IMR-90 (cell line): ENCODE results near the gene RPTOR. TPM values are rescaled to one million over a fixed set of nuclear protein-coding genes. Genes with fewer than 3 reads are reported as not detected.

Source experiments
- ATAC-seq: fragments of 200-7000 bp; cut with Tn5 transposase; 2 replicates; pipeline ENCODE4 v1.9.1; 2020; ENCODE audit warnings: low read depth, mild to moderate bottlenecking, moderate library complexity
- BruUV-seq: library from RNA; stranded (reverse); fragments of 400-500 nt; replicated peaks from 2 replicates; lab custom pipeline; 2021; lab: Mats Ljungman, UMichigan
- CTCF ChIA-PET: fragments of 300-600 bp; formaldehyde crosslinking; extraction: SDS; loops from one replicate; lab custom pipeline; 2021; ENCODE audit warnings: antibody characterized with exemption; lab: Yijun Ruan, JAX
- POLR2A ChIA-PET: fragments of 300-600 bp; sonication (Branson Sonifier 250); formaldehyde crosslinking; loops from one replicate; lab custom pipeline; 2022; ENCODE audit warnings: antibody characterized with exemption; ENCODE audit not compliant: unreplicated experiment; lab: Charles Lee
- DNase-seq: peaks from one replicate; pipeline ENCODE4 v3.0.0; 2013
- H2AFZ ChIP-seq: replicated peaks from 2 replicates; pipeline ENCODE3; 2013; ENCODE audit warnings: low read length, mild to moderate bottlenecking; ENCODE audit not compliant: poor library complexity
- H2AK5ac ChIP-seq: 2 replicates; pipeline ENCODE4 v1.6.1; 2013; ENCODE audit warnings: low read depth, low read length, inconsistent platforms
- H2AK9ac ChIP-seq: replicated peaks from 2 replicates; pipeline ENCODE3; 2013; ENCODE audit warnings: mild to moderate bottlenecking, low read depth, low read length, moderate library complexity; ENCODE audit not compliant: poor library complexity
- H2BK120ac ChIP-seq: 2 replicates; pipeline ENCODE4 v1.6.1; 2013; ENCODE audit warnings: low read depth, low read length, inconsistent platforms
- H2BK15ac ChIP-seq: 3 replicates; pipeline ENCODE4 v1.6.1; 2013; ENCODE audit warnings: low read depth, low read length, inconsistent platforms
- H2BK20ac ChIP-seq: 2 replicates; pipeline ENCODE4 v1.6.1; 2013; ENCODE audit warnings: low read depth, mild to moderate bottlenecking, inconsistent platforms, low read length, moderate library complexity
- H2BK5ac ChIP-seq: 2 replicates; pipeline ENCODE4 v1.6.1; 2013; ENCODE audit warnings: mild to moderate bottlenecking, low read depth, low read length, inconsistent platforms; ENCODE audit not compliant: poor library complexity, severe bottlenecking
- H3K14ac ChIP-seq: replicated peaks from 2 replicates; pipeline ENCODE4 v1.6.1; 2013; ENCODE audit warnings: low read depth, low read length, inconsistent platforms
- H3K18ac ChIP-seq: 2 replicates; pipeline ENCODE4 v1.6.1; 2013; ENCODE audit warnings: low read depth, low read length, control low read depth
- H3K23ac ChIP-seq: 2 replicates; pipeline ENCODE4 v1.6.1; 2013; ENCODE audit warnings: low read depth, low read length, inconsistent platforms
- H3K27ac ChIP-seq: 2 replicates; pipeline ENCODE4 v1.5.1; 2013; ENCODE audit warnings: mild to moderate bottlenecking, control low read depth, low read length; ENCODE audit not compliant: insufficient read depth
- H3K27me3 ChIP-seq: 2 replicates; pipeline ENCODE4 v1.6.1; 2013; ENCODE audit warnings: low read length; ENCODE audit not compliant: control insufficient read depth, insufficient read depth
- H3K36me3 ChIP-seq: 2 replicates; pipeline ENCODE4 v1.6.1; 2013; ENCODE audit warnings: low read length, mixed read lengths; ENCODE audit not compliant: control insufficient read depth, insufficient read depth
- H3K4ac ChIP-seq: 2 replicates; pipeline ENCODE4 v1.6.1; 2013; ENCODE audit warnings: low read depth, low read length, inconsistent platforms
- H3K4me1 ChIP-seq: 2 replicates; pipeline ENCODE4 v1.6.1; 2013; ENCODE audit warnings: low read length, mixed read lengths; ENCODE audit not compliant: control insufficient read depth, insufficient read depth
- H3K4me2 ChIP-seq: 2 replicates; pipeline ENCODE4 v1.6.1; 2013; ENCODE audit warnings: low read depth, mild to moderate bottlenecking, control low read depth, low read length, moderate library complexity
- H3K4me3 ChIP-seq: 2 replicates; pipeline ENCODE4 v1.5.1; 2013; ENCODE audit warnings: low read depth, mild to moderate bottlenecking, control low read depth, low read length, moderate library complexity; ENCODE audit not compliant: insufficient read depth
- H3K56ac ChIP-seq: 2 replicates; pipeline ENCODE4 v1.6.1; 2013; ENCODE audit warnings: low read length, inconsistent platforms; ENCODE audit not compliant: insufficient read depth; ENCODE audit errors: extremely low read depth
- H3K79me1 ChIP-seq, 2 experiments: 2 replicates each; pipeline ENCODE4 v1.6.1; 2013; ENCODE audit warnings: low read length in 2 of 2, inconsistent platforms in 1 of 2, low read depth in 1 of 2
- H3K9ac ChIP-seq: 2 replicates; pipeline ENCODE4 v1.6.1; 2013; ENCODE audit warnings: low read depth, low read length, control low read depth
- H3K9me1 ChIP-seq: 2 replicates; pipeline ENCODE4 v1.6.1; 2013; ENCODE audit warnings: low read length, inconsistent platforms; ENCODE audit not compliant: insufficient read depth
- H3K9me3 ChIP-seq: 2 replicates; pipeline ENCODE4 v1.6.1; 2013; ENCODE audit warnings: low read length; ENCODE audit not compliant: control insufficient read depth, insufficient read depth
- H4K20me1 ChIP-seq: 2 replicates; pipeline ENCODE4 v1.6.1; 2013; ENCODE audit warnings: low read length, inconsistent platforms; ENCODE audit not compliant: insufficient read depth
- H4K5ac ChIP-seq: 2 replicates; pipeline ENCODE4 v1.6.1; 2013; ENCODE audit warnings: mild to moderate bottlenecking, low read depth, low read length, control low read depth
- H4K8ac ChIP-seq, 2 experiments: 2 replicates each; pipeline ENCODE4 v1.6.1; 2013; ENCODE audit warnings: low read depth in 2 of 2, low read length in 2 of 2, control low read depth in 1 of 2, inconsistent platforms in 1 of 2
- H4K91ac ChIP-seq: 2 replicates; pipeline ENCODE4 v1.6.1; 2013; ENCODE audit warnings: low read depth, low read length, inconsistent platforms; ENCODE audit not compliant: insufficient read depth
- BHLHE40 ChIP-seq: fragments of 150-350 bp; IDR thresholded peaks from 2 replicates; pipeline ENCODE4 v1.6.1; 2016; ENCODE audit warnings: mild to moderate bottlenecking, low read depth, low read length
- CHD1 ChIP-seq: IDR thresholded peaks from 2 replicates; pipeline ENCODE4 v1.6.1; 2012; ENCODE audit warnings: low read depth, low read length, improper control_type of control experiment
- CTCF ChIP-seq: conservative IDR thresholded peaks from 2 replicates; pipeline ENCODE4 v1.5.1; 2012; ENCODE audit warnings: mild to moderate bottlenecking, low read depth, low read length, improper control_type of control experiment
- FOS ChIP-seq: fragments of 150-350 bp; IDR thresholded peaks from 2 replicates; pipeline ENCODE4 v1.6.1; 2016; ENCODE audit warnings: low read depth, low read length
- MXI1 ChIP-seq: IDR thresholded peaks from 2 replicates; pipeline ENCODE4 v1.6.1; 2012; ENCODE audit warnings: low read depth, mild to moderate bottlenecking, low read length, moderate library complexity, borderline replicate concordance
- NFE2L2 ChIP-seq: fragments of 150-350 bp; IDR thresholded peaks from 2 replicates; pipeline ENCODE4 v1.6.1; 2016; ENCODE audit warnings: low read depth, mild to moderate bottlenecking, low read length
- POLR2A ChIP-seq: IDR thresholded peaks from 2 replicates; pipeline ENCODE4 v1.6.1; 2012; ENCODE audit warnings: mild to moderate bottlenecking, low read depth, low read length
- SMC3 ChIP-seq: fragments of 150-350 bp; IDR thresholded peaks from 2 replicates; pipeline ENCODE4 v1.6.1; 2016; ENCODE audit warnings: low read depth, mild to moderate bottlenecking, antibody characterized with exemption, low read length, moderate library complexity
- USF2 ChIP-seq: fragments of 150-350 bp; IDR thresholded peaks from 2 replicates; pipeline ENCODE4 v1.6.1; 2017; ENCODE audit warnings: mild to moderate bottlenecking, antibody characterized with exemption, low read length, low read depth
- WGBS, 2 experiments: methylation state at CpG; one replicate each; pipeline versions ENCODE4 v1.1.5 to v1.1.7; 2013; ENCODE audit warnings: missing lambda C conversion rate in 2 of 2; ENCODE audit not compliant: insufficient read length in 1 of 2; ENCODE audit errors: extremely low coverage in 2 of 2; 5-methylcytosine and 5-hydroxymethylcytosine counted together
- dilution Hi-C: fragments of 300-500 bp; cut with HindIII; formaldehyde crosslinking; loops from one replicate; pipeline ENCODE4 v1.14.3; 2018; ENCODE audit warnings: low sequenced_read_pairs; ENCODE audit not compliant: unreplicated experiment
- in situ Hi-C: fragments of 300-500 bp; cut with MboI; formaldehyde crosslinking; loops from 3 replicates; pipeline ENCODE4 v1.14.3; 2019; ENCODE audit warnings: low sequenced_read_pairs, inconsistent platforms, mixed read lengths
- intact Hi-C: fragments of 100-400 bp; cut with micrococcal nuclease; formaldehyde crosslinking; loops from 2 replicates; pipeline ENCODE4 v1.10.0; 2022
- polyA plus RNA-seq, 3 experiments: library from polyadenylated mRNA; depleted of rRNA; stranded (reverse); fragments of >200 nt; gene quantifications; 2 replicates each; pipeline ENCODE4 v1.2.3, GENCODE V29; 2012; ENCODE audit warnings: low replicate concordance in 1 of 3
- total RNA-seq: library from RNA; depleted of rRNA; stranded (reverse); fragments of >200 nt; gene quantifications from 2 replicates; pipeline ENCODE4 v1.2.3, GENCODE V29; 2012

RPTOR gene
- total and polyA plus RNA-seq, 2 of the 4 experiments (the other 2 are of a cell fraction), result 10.8 to 14.7 TPM

- H2BK5ac ChIP-seq, result peak overlapping the region; percentile 19
- no peak for TF ChIP-seq USF2
- TF ChIP-seq FOS, result no peak
- no peak for TF ChIP-seq CTCF
- no peak for TF ChIP-seq NFE2L2
- no peak for TF ChIP-seq BHLHE40
- TF ChIP-seq CHD1, result no peak
- TF ChIP-seq SMC3, result no peak
- no peak for TF ChIP-seq MXI1
- no peak for TF ChIP-seq POLR2A
- H4K5ac ChIP-seq, result peak overlapping the region; percentile 91; the same call in 1 of the 2 replicates
- H3K4me2 ChIP-seq, result no peak overlapping the region
- no peak overlapping the region for H2AFZ ChIP-seq
- intact Hi-C loops, result no loop called here
- no peak overlapping the region for H2AK9ac ChIP-seq
- peaks cover 19% of the 10 kb centered on the region for H3K9me1 ChIP-seq
- H3K79me1 ChIP-seq, result peaks cover 9 to 73% of the 10 kb centered on the region in 2 experiments; a peak in 3 of 4 replicates
- WGBS, 2 experiments, result 89% methylated on average over 17 of the region's 21 CpGs; no CpG with 5 or more reads in 1 of the 2 experiments
- no TSS peak for BruUV-seq
- in situ Hi-C loops, result no loop called here
- peak overlapping the region; percentile 64 for H3K4ac ChIP-seq
- H3K14ac ChIP-seq, result no peak overlapping the region; the same call in 1 of the 2 replicates
- H3K9ac ChIP-seq, result no peak overlapping the region
- H4K8ac ChIP-seq, result peak overlapping the region; percentile 65 to 79; a peak in 3 of 4 replicates
- peak overlapping the region; percentile 78; the same call in 2 of the 3 replicates for H2BK15ac ChIP-seq
- no peak overlapping the region for H3K27ac ChIP-seq
- ChIA-PET CTCF (no interaction called here), POLR2A (no interaction called here)
- H3K4me3 ChIP-seq, result no peak overlapping the region
- H2BK120ac ChIP-seq, result peak overlapping the region; percentile 59
- ATAC-seq (no peak), DNase-seq (no peak)
- peaks cover 8% of the 10 kb centered on the region for H3K36me3 ChIP-seq
- peak overlapping the region; percentile 53 for H2BK20ac ChIP-seq
- peak overlapping the region; percentile 73; the same call in 1 of the 2 replicates for H2AK5ac ChIP-seq
- no peaks in the 10 kb centered on the region for H4K20me1 ChIP-seq
- no peaks in the 10 kb centered on the region for H3K27me3 ChIP-seq
- no peak overlapping the region for H3K18ac ChIP-seq
- peak overlapping the region; percentile 7; the same call in 1 of the 2 replicates for H3K23ac ChIP-seq
- no peaks in the 10 kb centered on the region for H3K9me3 ChIP-seq
- dilution Hi-C loops, result no loop called here
- H3K4me1 ChIP-seq, result peaks cover 23% of the 10 kb centered on the region
- H3K56ac ChIP-seq, result no peak overlapping the region
- peak overlapping the region; percentile 86 for H4K91ac ChIP-seq
These were observed 230.1 kb downstream of the RPTOR start for GRCh38 chr17:80774643-80775281.
